Measurements from ENCODE around the gene PPFIA2. TPM values are rescaled to one million over a fixed set of nuclear protein-coding genes. Genes with fewer than 3 reads are reported as not detected.

Gene PPFIA2
- total RNA-seq, 4 donors from 2014 or later = 0.13 to 2.9 (median 0.76) TPM

- no peaks in the 10 kb centered on the region for H3K36me3 ChIP-seq
- H3K27me3 ChIP-seq = no peaks in the 10 kb centered on the region
- H3K4me1 ChIP-seq = no peaks in the 10 kb centered on the region
- intact Hi-C loops (cut with DNase I) = no loop called here
- no peak for DNase-seq (ENCODE audit: extremely low spot score)
- H3K9me3 ChIP-seq = no peaks in the 10 kb centered on the region
- H3K4me3 ChIP-seq = no peak overlapping the region
- TF ChIP-seq CTCF (IDR thresholded peaks at IDR 0.05) (no peak), POLR2AphosphoS5 (IDR thresholded peaks at IDR 0.05) (no peak), EP300 (IDR thresholded peaks at IDR 0.05) (no peak), POLR2A (IDR thresholded peaks at IDR 0.05; ENCODE audit: low read depth) (no peak)
- no peak overlapping the region for H3K27ac ChIP-seq (replicated peaks in 1 of 4)
Measured at GRCh38 chr12:81327425-81327824, 431.7 kb downstream of the PPFIA2 start.

GRCh38 chr12:81325086-81325485 is 434.1 kb downstream of the PPFIA2 start:
- no peak overlapping the region for H3K4me3 ChIP-seq
- no peak overlapping the region for H3K27ac ChIP-seq (replicated peaks in 1 of 4)
- no peak for DNase-seq (ENCODE audit: extremely low spot score)
- no peaks in the 10 kb centered on the region for H3K36me3 ChIP-seq
- TF ChIP-seq EP300 (IDR thresholded peaks at IDR 0.05) (no peak), CTCF (IDR thresholded peaks at IDR 0.05) (no peak), POLR2AphosphoS5 (IDR thresholded peaks at IDR 0.05) (no peak)
- intact Hi-C loops (cut with DNase I) = no loop called here
- no peaks in the 10 kb centered on the region for H3K4me1 ChIP-seq
- no peaks in the 10 kb centered on the region for H3K27me3 ChIP-seq
- no peaks in the 10 kb centered on the region for H3K9me3 ChIP-seq

- H3K27me3 ChIP-seq = no peaks in the 10 kb centered on the region
- intact Hi-C loops (cut with DNase I) = no loop called here
- no peaks in the 10 kb centered on the region for H3K4me1 ChIP-seq
- DNase-seq (ENCODE audit: extremely low spot score) = no peak
- no peak overlapping the region for H3K27ac ChIP-seq (replicated peaks in 1 of 4)
- H3K4me3 ChIP-seq = no peak overlapping the region
- H3K36me3 ChIP-seq = no peaks in the 10 kb centered on the region
- no peaks in the 10 kb centered on the region for H3K9me3 ChIP-seq
- TF ChIP-seq EP300 (IDR thresholded peaks at IDR 0.05) = no peak
- no peak for TF ChIP-seq POLR2A (IDR thresholded peaks at IDR 0.05; ENCODE audit: low read depth)
- TF ChIP-seq POLR2AphosphoS5 (IDR thresholded peaks at IDR 0.05) = no peak
- no peak for TF ChIP-seq CTCF (IDR thresholded peaks at IDR 0.05)
- 79% methylated on average over 2 of the region's 2 CpGs for WGBS
Measured at GRCh38 chr12:81314903-81315531, 444.1 kb downstream of the PPFIA2 start.

GRCh38 chr12:81303935-81304334 is 455.2 kb downstream of the PPFIA2 start:
- no peaks in the 10 kb centered on the region for H3K27me3 ChIP-seq
- no peak overlapping the region for H3K27ac ChIP-seq (replicated peaks in 1 of 4)
- H3K4me1 ChIP-seq = no peaks in the 10 kb centered on the region
- no peak for TF ChIP-seq CTCF (IDR thresholded peaks at IDR 0.05)
- TF ChIP-seq POLR2A (IDR thresholded peaks at IDR 0.05; ENCODE audit: low read depth) = no peak
- no peak for TF ChIP-seq POLR2AphosphoS5 (IDR thresholded peaks at IDR 0.05)
- TF ChIP-seq EP300 (IDR thresholded peaks at IDR 0.05) = no peak
- H3K9me3 ChIP-seq = no peaks in the 10 kb centered on the region
- H3K4me3 ChIP-seq = no peak overlapping the region
- intact Hi-C loops (cut with DNase I) = no loop called here
- H3K36me3 ChIP-seq = no peaks in the 10 kb centered on the region
- no peak for DNase-seq (ENCODE audit: extremely low spot score)
- 85% methylated on average over 3 of the region's 3 CpGs for WGBS

GRCh38 chr12:81300454-81300853 is 458.7 kb downstream of the PPFIA2 start:
- H3K4me3 ChIP-seq = no peak overlapping the region
- no peak overlapping the region for H3K27ac ChIP-seq (replicated peaks in 1 of 4)
- WGBS = 56% methylated on average over 2 of the region's 2 CpGs
- DNase-seq (ENCODE audit: extremely low spot score) = no peak
- H3K27me3 ChIP-seq = no peaks in the 10 kb centered on the region
- H3K9me3 ChIP-seq = no peaks in the 10 kb centered on the region
- intact Hi-C loops (cut with DNase I) = no loop called here
- H3K4me1 ChIP-seq = no peaks in the 10 kb centered on the region
- H3K36me3 ChIP-seq = no peaks in the 10 kb centered on the region
- TF ChIP-seq POLR2AphosphoS5 (IDR thresholded peaks at IDR 0.05) (no peak), POLR2A (IDR thresholded peaks at IDR 0.05; ENCODE audit: low read depth) (no peak), EP300 (IDR thresholded peaks at IDR 0.05) (no peak)

Measured in esophagus muscularis mucosa (tissue), 4 donors.